Liver (tissue), 9 donors: ENCODE data around the gene HYAL3. TPM values are rescaled to one million over a fixed set of nuclear protein-coding genes. Genes with fewer than 3 reads are reported as not detected.

Experiments
- DNase-seq: peaks from one replicate; pipeline ENCODE4 v3.0.0-alpha.2; 2017; ENCODE audit warnings: low spot score
- H3K27ac ChIP-seq, 2 donors: one replicate each; pipeline ENCODE4 v1.7.0; 2013; ENCODE audit warnings: inconsistent platforms in 2 of 2, low read length in 2 of 2, control low read depth in 1 of 2, low read depth in 1 of 2, mild to moderate bottlenecking in 1 of 2
- H3K27me3 ChIP-seq, 4 donors: one replicate each; pipeline versions ENCODE4 v1.6.1 to v1.7.0; 2013; ENCODE audit warnings: low read length in 3 of 4, inconsistent platforms in 1 of 4, mild to moderate bottlenecking in 1 of 4, moderate library complexity in 1 of 4; ENCODE audit not compliant: control insufficient read depth in 4 of 4, insufficient read depth in 4 of 4
- H3K36me3 ChIP-seq, 4 donors: one replicate each; pipeline versions ENCODE4 v1.6.1 to v1.7.0; 2013; ENCODE audit warnings: low read length in 3 of 4, mild to moderate bottlenecking in 3 of 4, low read depth in 1 of 4, moderate library complexity in 1 of 4; ENCODE audit not compliant: control insufficient read depth in 4 of 4, insufficient read depth in 3 of 4
- H3K4me1 ChIP-seq, 4 donors: one replicate each; pipeline versions ENCODE4 v1.6.1 to v1.7.0; 2013; ENCODE audit warnings: low read length in 3 of 4, mild to moderate bottlenecking in 3 of 4, moderate library complexity in 1 of 4; ENCODE audit not compliant: control insufficient read depth in 4 of 4, insufficient read depth in 4 of 4
- H3K4me3 ChIP-seq, 3 donors: one replicate each; pipeline versions ENCODE4 v1.6.1 to v1.7.0; 2013; ENCODE audit warnings: low read length in 3 of 3, control low read depth in 1 of 3, low read depth in 1 of 3, mild to moderate bottlenecking in 1 of 3
- H3K9ac ChIP-seq, 2 donors: one replicate each; pipeline ENCODE4 v1.7.0; 2013; ENCODE audit warnings: low read length in 2 of 2, mild to moderate bottlenecking in 2 of 2, moderate library complexity in 2 of 2, control low read depth in 1 of 2, low read depth in 1 of 2
- H3K9me3 ChIP-seq, 4 donors: one replicate each; pipeline versions ENCODE4 v1.6.1 to v1.7.0; 2013; ENCODE audit warnings: low read length in 3 of 4; ENCODE audit not compliant: control insufficient read depth in 4 of 4
- EGR1 ChIP-seq, 2 donors: IDR thresholded peaks; 2 replicates each; pipeline ENCODE4 v1.6.1; 2016 to 2018; ENCODE audit warnings: antibody characterized with exemption in 2 of 2, low read depth in 2 of 2
- FOXA1 ChIP-seq: IDR thresholded peaks from 2 replicates; pipeline ENCODE4 v1.6.1; 2016; ENCODE audit warnings: antibody characterized with exemption
- FOXA2 ChIP-seq: IDR thresholded peaks from 2 replicates; pipeline ENCODE4 v1.6.1; 2016; ENCODE audit warnings: antibody characterized with exemption
- GABPA ChIP-seq, 2 donors: IDR thresholded peaks in 1 of 2; conservative IDR thresholded peaks in 1 of 2; 2 replicates each; pipeline ENCODE4 v1.6.1; 2016; ENCODE audit warnings: antibody characterized with exemption in 2 of 2, mild to moderate bottlenecking in 1 of 2, moderate library complexity in 1 of 2
- HNF4A ChIP-seq, 2 donors: conservative IDR thresholded peaks; 2 replicates each; pipeline ENCODE4 v1.6.1; 2016; ENCODE audit warnings: antibody characterized with exemption in 2 of 2, mild to moderate bottlenecking in 2 of 2
- HNF4G ChIP-seq: IDR thresholded peaks from 2 replicates; pipeline ENCODE4 v1.6.1; 2016; ENCODE audit warnings: antibody characterized with exemption
- JUND ChIP-seq, 2 donors: IDR thresholded peaks; 2 replicates each; pipeline ENCODE4 v1.6.1; 2016; ENCODE audit warnings: antibody characterized with exemption in 2 of 2
- NR2F2 ChIP-seq: IDR thresholded peaks from 2 replicates; pipeline ENCODE4 v1.6.1; 2016; ENCODE audit warnings: antibody characterized with exemption
- RAD21 ChIP-seq, 2 donors: IDR thresholded peaks; 2 replicates each; pipeline ENCODE4 v1.6.1; 2016; ENCODE audit warnings: antibody characterized with exemption in 2 of 2, mild to moderate bottlenecking in 2 of 2
- RXRA ChIP-seq, 2 donors: IDR thresholded peaks; 2 replicates each; pipeline ENCODE4 v1.6.1; 2017 to 2018; ENCODE audit warnings: antibody characterized with exemption in 2 of 2, mild to moderate bottlenecking in 1 of 2
- SP1 ChIP-seq: IDR thresholded peaks from 2 replicates; pipeline ENCODE4 v1.6.1; 2018; ENCODE audit warnings: antibody characterized with exemption, mild to moderate bottlenecking
- TAF1 ChIP-seq: conservative IDR thresholded peaks from 2 replicates; pipeline ENCODE4 v1.6.1; 2016; ENCODE audit warnings: antibody characterized with exemption, mild to moderate bottlenecking
- YY1 ChIP-seq: IDR thresholded peaks from 2 replicates; pipeline ENCODE4 v1.6.1; 2016; ENCODE audit warnings: antibody characterized with exemption, mild to moderate bottlenecking
- WGBS: extraction: QIAGEN DNeasy Blood & Tissue Kit; methylation state at CpG from one replicate; pipeline ENCODE4 v1.1.7; 2013; 5-methylcytosine and 5-hydroxymethylcytosine counted together
- polyA plus RNA-seq, 2 donors: library from polyadenylated mRNA; stranded (reverse) in 1 of 2; unstranded in 1 of 2; fragments of 200-250 nt in 1 of 2; fragments of >200 nt in 1 of 2; fragmentation: Nextera tagmentation in 1 of 2; extraction: Ambion mirVana in 1 of 2; gene quantifications; one replicate each; pipeline versions ENCODE4 v1.2.1 to v1.2.3, GENCODE V29; 2013 to 2015
- total RNA-seq, 2 donors: library from RNA; depleted of rRNA; stranded (reverse); fragments of >200 nt; gene quantifications; one replicate each; pipeline ENCODE4 v1.2.3, GENCODE V29; 2014
- TF ChIP-seq, protein P1 (sequence below): IDR thresholded peaks from 2 replicates; pipeline ENCODE4 v1.6.1; 2016; ENCODE audit warnings: antibody characterized with exemption
- TF ChIP-seq, protein P2 (sequence below): IDR thresholded peaks from 2 replicates; pipeline ENCODE4 v1.6.1; 2016; ENCODE audit warnings: antibody characterized with exemption, mild to moderate bottlenecking
- TF ChIP-seq, protein P3 (sequence below): fragments of 150-350 bp; IDR thresholded peaks from 2 replicates; pipeline ENCODE4 v1.5.1; 2017; ENCODE audit warnings: improper control_type of control experiment, low read depth, low read length; ENCODE audit not compliant: missing input control
- TF ChIP-seq, protein P4 (sequence below): IDR thresholded peaks from 2 replicates; pipeline ENCODE4 v1.6.1; 2016; ENCODE audit warnings: antibody characterized with exemption
- TF ChIP-seq, protein P5 (sequence below): IDR thresholded peaks from 2 replicates; pipeline ENCODE4 v1.6.1; 2016; ENCODE audit warnings: antibody characterized with exemption
- donor health status: healthy.
- donor health status: healthy.
- donor health status: healthy.
- donor health status: healthy.
- donor health status: healthy.

Gene HYAL3
- total and polyA plus RNA-seq, 4 donors: 1.8 to 6.6 (median 2.0) TPM

DNA sequence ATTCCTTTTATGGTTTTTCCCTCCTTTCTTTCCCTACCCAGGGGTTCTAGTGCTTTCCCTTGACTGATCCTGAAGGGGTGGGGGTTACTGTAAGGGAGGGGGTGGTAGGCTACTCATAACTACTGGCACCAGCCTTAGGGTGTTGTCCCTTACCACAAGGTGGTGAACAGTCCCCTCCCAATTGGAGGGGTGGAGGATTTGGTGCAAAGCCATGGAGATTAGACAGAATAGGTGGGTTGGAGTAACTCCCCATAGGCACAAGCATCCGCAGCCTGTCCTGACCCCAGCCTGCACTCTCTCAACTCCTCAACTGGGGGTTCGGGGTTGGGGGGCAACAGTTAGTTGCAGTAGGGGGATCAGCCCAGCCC lies 25.9 kb upstream of the HYAL3 start:
- TF ChIP-seq RAD21 (IDR thresholded peaks at IDR 0.05) (no peak), YY1 (no peak), JUND (IDR thresholded peaks at IDR 0.05) (no peak), NR2F2 (no peak), RXRA (IDR thresholded peaks at IDR 0.05) (no peak), FOXA1 (no peak), HNF4G (no peak), EGR1 (IDR thresholded peaks at IDR 0.05; ENCODE audit: low read depth in 2 of 2) (no peak), GABPA (IDR thresholded peaks at IDR 0.05 in 1 of 2, conservative IDR thresholded peaks at IDR 0.05 in 1 of 2) (no peak), TAF1 (no peak), FOXA2 (no peak), HNF4A (conservative IDR thresholded peaks at IDR 0.05) (no peak), SP1 (no peak)
- TF ChIP-seq, protein P1, sequence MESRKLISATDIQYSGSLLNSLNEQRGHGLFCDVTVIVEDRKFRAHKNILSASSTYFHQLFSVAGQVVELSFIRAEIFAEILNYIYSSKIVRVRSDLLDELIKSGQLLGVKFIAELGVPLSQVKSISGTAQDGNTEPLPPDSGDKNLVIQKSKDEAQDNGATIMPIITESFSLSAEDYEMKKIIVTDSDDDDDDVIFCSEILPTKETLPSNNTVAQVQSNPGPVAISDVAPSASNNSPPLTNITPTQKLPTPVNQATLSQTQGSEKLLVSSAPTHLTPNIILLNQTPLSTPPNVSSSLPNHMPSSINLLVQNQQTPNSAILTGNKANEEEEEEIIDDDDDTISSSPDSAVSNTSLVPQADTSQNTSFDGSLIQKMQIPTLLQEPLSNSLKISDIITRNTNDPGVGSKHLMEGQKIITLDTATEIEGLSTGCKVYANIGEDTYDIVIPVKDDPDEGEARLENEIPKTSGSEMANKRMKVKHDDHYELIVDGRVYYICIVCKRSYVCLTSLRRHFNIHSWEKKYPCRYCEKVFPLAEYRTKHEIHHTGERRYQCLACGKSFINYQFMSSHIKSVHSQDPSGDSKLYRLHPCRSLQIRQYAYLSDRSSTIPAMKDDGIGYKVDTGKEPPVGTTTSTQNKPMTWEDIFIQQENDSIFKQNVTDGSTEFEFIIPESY: no peak
- TF ChIP-seq, protein P2, sequence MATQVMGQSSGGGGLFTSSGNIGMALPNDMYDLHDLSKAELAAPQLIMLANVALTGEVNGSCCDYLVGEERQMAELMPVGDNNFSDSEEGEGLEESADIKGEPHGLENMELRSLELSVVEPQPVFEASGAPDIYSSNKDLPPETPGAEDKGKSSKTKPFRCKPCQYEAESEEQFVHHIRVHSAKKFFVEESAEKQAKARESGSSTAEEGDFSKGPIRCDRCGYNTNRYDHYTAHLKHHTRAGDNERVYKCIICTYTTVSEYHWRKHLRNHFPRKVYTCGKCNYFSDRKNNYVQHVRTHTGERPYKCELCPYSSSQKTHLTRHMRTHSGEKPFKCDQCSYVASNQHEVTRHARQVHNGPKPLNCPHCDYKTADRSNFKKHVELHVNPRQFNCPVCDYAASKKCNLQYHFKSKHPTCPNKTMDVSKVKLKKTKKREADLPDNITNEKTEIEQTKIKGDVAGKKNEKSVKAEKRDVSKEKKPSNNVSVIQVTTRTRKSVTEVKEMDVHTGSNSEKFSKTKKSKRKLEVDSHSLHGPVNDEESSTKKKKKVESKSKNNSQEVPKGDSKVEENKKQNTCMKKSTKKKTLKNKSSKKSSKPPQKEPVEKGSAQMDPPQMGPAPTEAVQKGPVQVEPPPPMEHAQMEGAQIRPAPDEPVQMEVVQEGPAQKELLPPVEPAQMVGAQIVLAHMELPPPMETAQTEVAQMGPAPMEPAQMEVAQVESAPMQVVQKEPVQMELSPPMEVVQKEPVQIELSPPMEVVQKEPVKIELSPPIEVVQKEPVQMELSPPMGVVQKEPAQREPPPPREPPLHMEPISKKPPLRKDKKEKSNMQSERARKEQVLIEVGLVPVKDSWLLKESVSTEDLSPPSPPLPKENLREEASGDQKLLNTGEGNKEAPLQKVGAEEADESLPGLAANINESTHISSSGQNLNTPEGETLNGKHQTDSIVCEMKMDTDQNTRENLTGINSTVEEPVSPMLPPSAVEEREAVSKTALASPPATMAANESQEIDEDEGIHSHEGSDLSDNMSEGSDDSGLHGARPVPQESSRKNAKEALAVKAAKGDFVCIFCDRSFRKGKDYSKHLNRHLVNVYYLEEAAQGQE: no peak
- TF ChIP-seq, protein P3, sequence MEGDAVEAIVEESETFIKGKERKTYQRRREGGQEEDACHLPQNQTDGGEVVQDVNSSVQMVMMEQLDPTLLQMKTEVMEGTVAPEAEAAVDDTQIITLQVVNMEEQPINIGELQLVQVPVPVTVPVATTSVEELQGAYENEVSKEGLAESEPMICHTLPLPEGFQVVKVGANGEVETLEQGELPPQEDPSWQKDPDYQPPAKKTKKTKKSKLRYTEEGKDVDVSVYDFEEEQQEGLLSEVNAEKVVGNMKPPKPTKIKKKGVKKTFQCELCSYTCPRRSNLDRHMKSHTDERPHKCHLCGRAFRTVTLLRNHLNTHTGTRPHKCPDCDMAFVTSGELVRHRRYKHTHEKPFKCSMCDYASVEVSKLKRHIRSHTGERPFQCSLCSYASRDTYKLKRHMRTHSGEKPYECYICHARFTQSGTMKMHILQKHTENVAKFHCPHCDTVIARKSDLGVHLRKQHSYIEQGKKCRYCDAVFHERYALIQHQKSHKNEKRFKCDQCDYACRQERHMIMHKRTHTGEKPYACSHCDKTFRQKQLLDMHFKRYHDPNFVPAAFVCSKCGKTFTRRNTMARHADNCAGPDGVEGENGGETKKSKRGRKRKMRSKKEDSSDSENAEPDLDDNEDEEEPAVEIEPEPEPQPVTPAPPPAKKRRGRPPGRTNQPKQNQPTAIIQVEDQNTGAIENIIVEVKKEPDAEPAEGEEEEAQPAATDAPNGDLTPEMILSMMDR: no peak
- TF ChIP-seq, protein P4, sequence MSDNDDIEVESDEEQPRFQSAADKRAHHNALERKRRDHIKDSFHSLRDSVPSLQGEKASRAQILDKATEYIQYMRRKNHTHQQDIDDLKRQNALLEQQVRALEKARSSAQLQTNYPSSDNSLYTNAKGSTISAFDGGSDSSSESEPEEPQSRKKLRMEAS: no peak
- TF ChIP-seq, protein P5, sequence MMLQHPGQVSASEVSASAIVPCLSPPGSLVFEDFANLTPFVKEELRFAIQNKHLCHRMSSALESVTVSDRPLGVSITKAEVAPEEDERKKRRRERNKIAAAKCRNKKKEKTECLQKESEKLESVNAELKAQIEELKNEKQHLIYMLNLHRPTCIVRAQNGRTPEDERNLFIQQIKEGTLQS: no peak
- no peak for DNase-seq
- WGBS: 78% methylated on average over 2 of the region's 2 CpGs
- no peak overlapping the region for H3K4me3 ChIP-seq
- peaks cover 0 to 13% (median 4%) of the 10 kb centered on the region in 4 donors for H3K36me3 ChIP-seq
- no peak overlapping the region for H3K9ac ChIP-seq
- no peak overlapping the region for H3K27ac ChIP-seq
- H3K27me3 ChIP-seq: no peaks in the 10 kb centered on the region
- peaks cover 8 to 69% (median 50%) of the 10 kb centered on the region in 4 donors for H3K4me1 ChIP-seq
- H3K9me3 ChIP-seq: no peaks in the 10 kb centered on the region
